Renal cortex interstitium (tissue), 11 donors: ENCODE results near the gene FRMD6. TPM values are rescaled to one million over a fixed set of nuclear protein-coding genes. Genes with fewer than 3 reads are reported as not detected.

Experiments used
- DNase-seq, 11 donors: peaks; one replicate each; pipeline ENCODE4 v3.0.0-alpha.2; 2013; ENCODE audit warnings: low read depth in 9 of 11, low spot score in 4 of 11; ENCODE audit errors: extremely low read depth in 1 of 11
- polyA plus RNA-seq, 3 donors: library from polyadenylated mRNA; unstranded; fragments of 120-200 nt; gene quantifications; one replicate each; pipeline ENCODE4 v1.2.1, GENCODE V29; 2013; ENCODE audit not compliant: insufficient read length in 3 of 3

FRMD6 gene
- polyA plus RNA-seq, 3 donors: 17.0 to 21.4 (median 18.1) TPM

DNA sequence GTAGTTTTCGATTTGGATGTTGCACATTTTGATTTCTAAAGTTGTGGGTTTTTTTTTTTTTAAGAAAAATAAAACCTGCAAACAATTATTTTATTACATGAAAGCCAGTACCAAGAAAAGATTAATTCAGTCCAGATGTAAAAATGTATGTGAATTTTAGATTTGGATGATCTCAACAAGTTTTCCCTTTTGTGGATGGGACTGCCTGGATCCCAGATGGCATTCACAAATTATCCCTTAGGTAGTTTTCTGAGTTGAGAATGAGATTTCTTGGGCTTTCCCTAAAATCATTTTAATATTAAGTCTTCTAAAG, 2.8 kb downstream of the FRMD6 start:
- DNase-seq: no peak

- DNase-seq: no peak
These were observed 6.1 kb downstream of the FRMD6 start for GRCh38 chr14:51657762-51658161.

GRCh38 chr14:51658441-51659173, 6.9 kb downstream of the FRMD6 start:
- DNase-seq: no peak

- DNase-seq: no peak
These were observed 9.0 kb downstream of the FRMD6 start for GRCh38 chr14:51660741-51661140.

DNA sequence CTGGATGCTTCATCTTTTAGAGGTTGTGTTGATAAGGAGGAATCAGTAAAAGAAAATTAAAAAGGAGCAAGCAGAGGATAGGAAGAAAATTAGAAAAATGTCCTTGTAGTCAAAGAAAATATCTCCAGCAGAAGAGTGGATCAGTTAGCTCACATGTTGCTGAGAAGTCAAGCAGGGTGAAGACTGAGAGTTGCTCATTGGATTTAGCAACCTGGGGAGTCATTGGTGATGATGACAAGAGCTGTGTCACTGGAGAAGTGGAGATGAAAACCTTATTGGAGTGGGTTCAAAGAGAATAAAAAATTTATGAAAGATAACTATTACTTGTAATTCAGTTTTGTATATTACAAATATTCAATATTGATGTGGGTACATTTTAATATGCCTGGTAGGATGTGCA, 9.8 kb downstream of the FRMD6 start:
- no peak for DNase-seq

DNA sequence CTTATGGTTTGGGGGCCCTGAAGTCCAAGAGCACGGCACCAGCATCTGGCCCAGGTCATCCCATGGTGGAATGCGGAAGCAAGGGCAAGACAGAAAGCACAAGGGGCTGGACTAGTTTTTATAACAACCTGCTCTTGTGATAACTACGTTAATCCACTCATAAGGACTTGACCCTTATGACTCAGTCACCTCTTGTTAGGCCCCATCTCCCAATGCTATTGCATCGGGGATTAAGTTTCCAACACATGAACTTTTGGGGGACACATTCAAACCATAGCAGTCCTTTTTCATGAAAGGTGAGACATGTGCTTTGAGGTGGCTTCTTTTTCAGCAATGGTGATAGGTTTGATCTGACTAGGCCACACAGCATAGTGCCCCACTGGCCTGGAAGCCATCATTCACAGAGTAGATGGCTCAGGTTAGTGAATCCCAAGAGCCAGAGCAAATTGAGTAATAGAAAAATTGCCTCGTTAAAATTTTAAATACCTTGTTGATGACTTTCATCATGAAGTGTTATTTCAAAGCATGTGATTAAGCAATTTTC, 12.1 kb downstream of the FRMD6 start:
- no peak for DNase-seq

DNA sequence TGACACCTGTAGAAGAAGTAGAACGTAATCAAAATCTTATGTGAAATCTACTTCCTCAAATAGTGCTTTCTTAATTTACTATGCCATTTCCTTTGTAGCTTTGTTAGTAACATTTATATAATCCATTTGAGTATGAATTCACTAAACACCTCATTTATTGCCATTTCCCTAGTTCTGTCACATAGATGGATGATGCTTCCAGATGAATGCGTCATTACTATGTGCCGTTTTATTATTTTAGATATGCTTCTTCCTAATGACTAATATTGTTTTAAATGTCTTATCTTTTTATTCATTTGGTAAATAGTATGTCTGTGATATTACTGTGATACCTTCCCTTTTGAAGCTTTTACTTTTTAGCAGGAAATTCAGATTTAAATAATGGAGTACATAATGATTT, 14.4 kb downstream of the FRMD6 start:
- DNase-seq: no peak

DNA sequence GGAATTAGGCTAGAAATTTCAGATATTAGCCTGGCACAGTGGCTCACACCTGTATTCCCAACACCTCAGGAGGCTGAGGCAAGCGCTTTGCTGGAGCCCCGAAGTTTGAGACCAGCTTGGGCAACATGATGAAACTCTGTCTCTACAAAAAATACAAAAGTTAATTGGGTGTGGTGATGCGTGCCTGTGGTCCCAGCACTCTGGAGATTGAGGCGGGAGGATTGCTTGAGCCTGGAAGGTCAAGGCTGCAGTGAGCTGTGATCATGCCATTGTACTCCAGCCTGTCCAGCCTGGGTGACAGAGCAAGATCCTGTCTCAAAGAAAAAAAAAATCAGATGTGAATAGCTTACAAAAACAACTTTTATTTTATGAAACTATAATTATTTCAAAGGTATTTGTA, 15.1 kb downstream of the FRMD6 start:
- DNase-seq: peak in 2 of 11 donors; percentile 16 to 41

DNA sequence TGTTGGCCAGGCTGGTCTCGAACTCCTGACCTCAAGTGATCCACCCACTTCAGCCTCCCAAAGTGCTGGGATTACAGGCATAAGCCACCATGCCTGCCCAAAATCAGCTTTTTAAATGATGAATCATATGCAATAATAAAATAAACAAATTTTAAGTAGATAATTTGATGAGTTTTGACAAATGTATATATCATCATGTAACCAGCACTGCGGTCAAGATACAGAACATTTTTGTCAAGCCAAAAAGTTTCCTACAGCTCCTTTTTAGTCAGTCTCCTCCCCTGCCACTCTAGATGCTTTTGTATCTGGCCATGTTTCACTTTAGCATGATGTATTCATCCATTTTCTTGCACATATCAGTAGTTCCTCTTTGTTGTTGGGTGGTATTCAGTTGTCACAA, 17.2 kb downstream of the FRMD6 start:
- DNase-seq: no peak

DNA sequence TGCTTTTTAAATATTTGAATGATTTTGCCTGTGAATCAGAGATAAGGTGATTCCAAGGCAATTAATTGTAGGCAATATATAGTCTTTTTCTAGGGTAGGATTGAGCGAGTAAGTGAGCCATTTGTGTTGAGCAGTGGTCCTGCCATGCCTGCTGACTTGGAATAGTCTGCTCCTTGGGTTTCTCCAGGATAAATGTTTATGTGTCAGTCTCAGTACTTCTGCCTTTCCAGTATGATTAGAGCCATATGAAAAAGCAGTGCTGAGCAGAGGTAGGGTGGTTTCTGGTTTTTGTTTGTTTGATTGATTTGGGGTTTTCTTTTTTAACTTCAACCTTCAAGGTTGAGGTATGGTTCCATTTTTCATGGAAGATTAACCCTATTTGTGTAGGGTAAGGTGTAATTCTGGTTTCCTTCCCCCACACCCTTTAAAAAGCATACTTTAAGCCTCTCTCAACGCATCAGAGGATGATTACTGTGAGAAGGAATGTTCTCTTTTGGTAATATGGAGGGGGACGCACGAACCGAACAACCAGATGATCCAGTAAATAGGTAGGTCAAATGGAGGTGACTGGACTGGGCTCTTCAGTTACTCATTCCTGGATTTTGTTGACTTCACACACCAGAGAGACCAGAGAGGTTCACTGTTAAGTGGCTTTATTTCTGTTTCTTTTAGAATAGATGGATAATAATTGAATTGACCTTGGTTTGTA, 22.7 kb downstream of the FRMD6 start:
- no peak for DNase-seq

DNA sequence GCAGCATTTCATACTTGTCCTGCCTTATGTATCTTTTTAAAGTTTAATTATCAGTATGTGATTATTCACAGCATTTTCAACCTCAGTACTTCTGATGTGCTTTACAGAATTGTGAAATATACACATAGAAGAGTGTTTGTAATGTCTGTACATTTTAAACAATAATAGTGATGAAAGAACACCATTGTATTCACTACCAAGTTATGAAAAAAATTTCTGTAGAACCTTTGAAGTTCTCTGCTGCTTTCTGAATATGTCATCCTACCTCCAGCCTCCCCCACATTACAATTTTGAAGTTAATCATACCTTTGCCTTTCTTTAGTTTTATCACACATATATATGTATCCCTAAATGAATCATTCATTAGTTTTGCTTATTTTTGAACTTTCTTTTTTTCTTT, 24.8 kb downstream of the FRMD6 start:
- no peak for DNase-seq

- DNase-seq: no peak
These were observed 25.6 kb downstream of the FRMD6 start for GRCh38 chr14:51677266-51677665.

DNA sequence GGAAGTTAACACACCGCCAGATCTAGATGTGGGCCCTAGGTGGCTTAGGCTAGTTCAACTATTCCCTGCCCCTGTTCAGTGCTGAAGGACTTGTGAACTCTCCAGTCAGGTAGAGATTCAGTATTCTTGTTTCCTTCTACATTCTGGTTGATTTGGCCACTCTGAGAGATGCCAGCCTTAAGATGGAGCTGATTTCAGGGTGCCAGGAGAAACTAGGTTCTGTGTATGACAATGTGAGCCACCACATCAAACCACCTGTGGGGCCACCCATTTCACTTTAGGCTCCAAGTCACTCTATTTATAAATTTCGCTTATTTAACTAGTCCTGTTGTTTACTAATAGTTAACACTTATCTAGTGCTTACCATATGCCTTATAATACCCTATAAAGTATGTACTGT, 26.0 kb downstream of the FRMD6 start:
- no peak for DNase-seq

GRCh38 chr14:51680031-51680430, 28.3 kb downstream of the FRMD6 start:
- DNase-seq: no peak

DNA sequence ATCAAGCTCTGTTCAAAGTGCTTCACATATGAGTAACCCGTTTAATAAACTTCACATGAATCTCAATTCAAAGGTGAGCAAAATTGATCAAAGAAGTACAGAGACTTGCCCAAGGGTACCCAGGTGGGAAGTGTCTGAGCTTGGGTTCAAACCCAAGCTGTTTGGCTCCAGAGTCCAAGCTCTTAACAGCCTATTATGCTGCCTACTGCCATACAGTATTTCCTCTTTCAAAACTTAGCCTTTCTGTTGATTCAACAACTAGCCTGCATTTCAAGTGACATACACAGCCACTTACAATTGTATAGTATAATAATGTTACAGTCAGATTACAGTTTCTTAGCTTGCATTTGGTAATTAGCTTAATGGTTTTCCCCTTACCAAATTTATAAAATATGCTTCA, 29.7 kb downstream of the FRMD6 start:
- DNase-seq: no peak

GRCh38 chr14:51682411-51682810, 30.7 kb downstream of the FRMD6 start:
- no peak for DNase-seq

GRCh38 chr14:51684760-51685159, 33.0 kb downstream of the FRMD6 start:
- no peak for DNase-seq

- no peak for DNase-seq
These were observed 39.5 kb downstream of the FRMD6 start for GRCh38 chr14:51691176-51691575.

GRCh38 chr14:51692646-51693045, 40.9 kb downstream of the FRMD6 start:
- DNase-seq: no peak

GRCh38 chr14:51697848-51698247, 46.1 kb downstream of the FRMD6 start:
- DNase-seq: peak in 2 of 11 donors; percentile 26 to 44

DNA sequence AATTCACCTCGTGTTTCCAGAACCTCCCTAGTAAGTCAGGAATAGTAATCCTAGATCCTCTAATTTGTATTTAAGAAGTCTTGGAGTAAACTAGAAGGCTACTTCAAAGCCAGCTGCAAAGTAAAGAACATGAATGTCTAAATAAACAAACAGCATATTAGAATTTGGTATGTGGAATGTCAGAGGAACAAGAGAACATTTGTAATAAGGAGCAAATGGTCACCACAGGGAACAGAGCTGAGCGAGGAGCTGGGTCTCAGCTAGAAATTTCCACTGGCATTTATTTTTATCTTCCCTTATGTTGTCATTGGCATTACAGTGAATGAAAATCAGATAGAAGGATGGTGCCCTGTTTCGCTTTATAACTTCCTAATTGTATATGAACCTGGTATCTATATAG, 50.2 kb downstream of the FRMD6 start:
- no peak for DNase-seq
